Effector memory CD8-positive, alpha-beta T cell (primary cell): ENCODE measurements around the gene SLC6A3.

Experiments used
- ATAC-seq: fragments of 150-1000 bp; cut with Tn5 transposase; replicated peaks from 2 replicates; pipeline ENCODE4 v1.10.0; 2021; ENCODE audit warnings: mild to moderate bottlenecking, moderate library complexity
- DNase-seq, 3 experiments: peaks; one replicate each; pipeline ENCODE4 v3.0.0; 2021
- H3K27ac Mint-ChIP-seq, 2 donors: one replicate each; pipeline ENCODE4 v1.8.0; 2022; ENCODE audit warnings: mild to moderate bottlenecking in 2 of 2, mixed read lengths in 2 of 2, moderate library complexity in 2 of 2
- H3K27me3 Mint-ChIP-seq, 2 donors: one replicate each; pipeline ENCODE4 v1.8.0; 2022; ENCODE audit warnings: mixed read lengths in 2 of 2
- H3K36me3 Mint-ChIP-seq: one replicate; pipeline ENCODE4 v1.8.0; 2022; ENCODE audit warnings: mild to moderate bottlenecking, moderate library complexity, mixed read lengths; ENCODE audit not compliant: insufficient read depth
- H3K4me1 Mint-ChIP-seq, 2 donors: one replicate each; pipeline ENCODE4 v1.8.0; 2022; ENCODE audit warnings: low read depth in 2 of 2, mixed read lengths in 2 of 2
- H3K4me3 Mint-ChIP-seq, 2 donors: one replicate each; pipeline ENCODE4 v1.8.0; 2022; ENCODE audit warnings: mild to moderate bottlenecking in 2 of 2, mixed read lengths in 2 of 2, moderate library complexity in 2 of 2
- H3K9me3 Mint-ChIP-seq, 2 donors: one replicate each; pipeline ENCODE4 v1.8.0; 2022; ENCODE audit warnings: mixed read lengths in 2 of 2

Gene SLC6A3

DNA sequence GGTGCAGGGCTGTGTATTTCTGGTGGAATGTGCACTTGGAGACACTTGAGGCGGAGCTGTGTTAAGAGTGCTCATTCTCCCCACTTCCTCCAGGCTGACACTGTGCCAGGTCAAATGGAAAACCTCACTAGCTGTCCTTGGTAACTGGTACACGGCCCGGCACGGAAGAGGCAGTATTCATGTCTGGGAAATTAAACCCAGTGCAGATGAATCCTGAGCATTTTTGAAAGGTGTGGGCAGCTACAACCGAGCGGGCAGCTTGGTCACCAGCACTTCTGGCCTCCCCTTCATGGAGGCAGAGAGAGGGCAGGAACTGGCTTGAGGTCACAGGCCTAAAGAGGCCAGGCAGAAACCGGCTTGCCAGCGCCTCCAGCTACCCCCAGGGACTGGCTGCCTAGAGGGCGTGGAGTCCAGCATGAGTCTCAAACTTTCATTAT, 101.9 kb downstream of the SLC6A3 start:
- Mint-ChIP-seq H3K9me3 (no peaks in the 10 kb centered on the region), H3K27ac (no peak overlapping the region), H3K4me1 (peaks cover 20% of the 10 kb centered on the region in 2 donors), H3K27me3 (no peaks in the 10 kb centered on the region), H3K4me3 (peak overlapping the region; percentile 66 to 84), H3K36me3 (peaks cover 31% of the 10 kb centered on the region)
- DNase-seq: no peak
- ATAC-seq: no peak
